HCT116 (cell line): ENCODE data around the gene ASS1. TPM values are rescaled to one million over a fixed set of nuclear protein-coding genes. Genes with fewer than 3 reads are reported as not detected.

Experiments
- ATAC-seq: fragments of 200-7000 bp; cut with Tn5 transposase; 2 replicates; pipeline ENCODE4 v1.9.1; 2020; ENCODE audit warnings: mild to moderate bottlenecking, moderate library complexity
- BruUV-seq: library from RNA; stranded (reverse); fragments of 400-500 nt; replicated peaks from 2 replicates; lab custom pipeline; 2021; lab: Mats Ljungman, UMichigan
- CTCF ChIA-PET: fragments of 300-600 bp; sonication (Branson Sonifier 250); formaldehyde crosslinking; loops from one replicate; lab custom pipeline; 2021; ENCODE audit warnings: antibody characterized with exemption; lab: Charles Lee
- POLR2A ChIA-PET: fragments of 300-600, 350-600 bp; sonication (Branson Sonifier 250); formaldehyde crosslinking; loops from one replicate; lab custom pipeline; 2021; ENCODE audit warnings: antibody characterized with exemption; lab: Charles Lee
- RAD21 ChIA-PET, 2 experiments: fragments of 300-600 bp; sonication (Branson Sonifier 250); formaldehyde crosslinking; loops; one replicate each; lab custom pipeline; 2023; ENCODE audit warnings: low total read pairs in 2 of 2; ENCODE audit not compliant: uncharacterized antibody in 2 of 2, unreplicated experiment in 2 of 2, low non-redundant PET in 1 of 2; lab: Charles Lee
- DNase-seq: peaks from one replicate; pipeline ENCODE4 v3.0.0-alpha.2; 2010; ENCODE audit warnings: low read depth, low spot score
- H2AFZ ChIP-seq: fragments of 200-600 bp; shearing (Covaris generic), sonication (generic); 2 replicates; pipeline ENCODE4 v1.6.1; 2017; ENCODE audit warnings: low read depth, mixed run types, mixed read lengths, antibody characterized with exemption, low read length; ENCODE audit not compliant: poor library complexity, severe bottlenecking
- H3K27ac ChIP-seq: 2 replicates; pipeline ENCODE4 v1.5.1; 2012; ENCODE audit warnings: low read depth, low read length
- H3K27me3 ChIP-seq: fragments of 200-600 bp; sonication (generic); 2 replicates; pipeline ENCODE4 v1.6.1; 2016; ENCODE audit warnings: mixed run types, low read length, mixed read lengths; ENCODE audit not compliant: insufficient read depth
- H3K36me3 ChIP-seq, 2 experiments: fragments of 200-500 bp in 1 of 2; fragments of 200-600 bp in 1 of 2; sonication (Bioruptor generic) in 1 of 2; sonication (generic) in 1 of 2; 2 replicates each; pipeline versions ENCODE4 v1.5.1 to v1.6.1; 2014 to 2016; ENCODE audit warnings: low read length in 2 of 2, inconsistent platforms in 1 of 2, mixed read lengths in 1 of 2, mixed run types in 1 of 2; ENCODE audit not compliant: insufficient read depth in 2 of 2, control insufficient read depth in 1 of 2
- H3K4me1 ChIP-seq, 2 experiments: fragments of 200-600 bp in 1 of 2; sonication (generic) in 1 of 2; 2 replicates each; pipeline versions ENCODE4 v1.5.1 to v1.6.1; 2012 to 2017; ENCODE audit warnings: low read length in 2 of 2, inconsistent platforms in 1 of 2, mild to moderate bottlenecking in 1 of 2, mixed read lengths in 1 of 2, mixed run types in 1 of 2, moderate library complexity in 1 of 2; ENCODE audit not compliant: insufficient read depth in 2 of 2, control insufficient read depth in 1 of 2
- H3K4me2 ChIP-seq: fragments of 200-600 bp; sonication (generic); 2 replicates; pipeline ENCODE4 v1.6.1; 2017; ENCODE audit warnings: mixed run types, low read length, mixed read lengths
- H3K4me3 ChIP-seq, 2 experiments: fragments of 200-600 bp in 1 of 2; sonication (generic) in 1 of 2; replicated peaks in 1 of 2; 2 replicates each; pipeline ENCODE4 v1.5.1; 2011 to 2016; ENCODE audit warnings: low read length in 2 of 2, control low read depth in 1 of 2, low read depth in 1 of 2, mild to moderate bottlenecking in 1 of 2, mixed read lengths in 1 of 2, mixed run types in 1 of 2
- H3K79me2 ChIP-seq: fragments of 200-600 bp; sonication (generic); 2 replicates; pipeline ENCODE4 v1.6.1; 2017; ENCODE audit warnings: mild to moderate bottlenecking, mixed run types, low read length, moderate library complexity, mixed read lengths; ENCODE audit not compliant: insufficient read depth
- H3K9ac ChIP-seq: fragments of 200-600 bp; sonication (generic); 2 replicates; pipeline ENCODE4 v1.6.1; 2016; ENCODE audit warnings: low read length, mixed read lengths
- H3K9me2 ChIP-seq: fragments of 200-600 bp; sonication (generic), shearing (Covaris generic); 2 replicates; pipeline ENCODE4 v1.6.1; 2017; ENCODE audit warnings: mixed run types, mild to moderate bottlenecking, moderate library complexity; ENCODE audit not compliant: insufficient read depth
- H3K9me3 ChIP-seq, 2 experiments: fragments of 200-500 bp in 1 of 2; fragments of 200-600 bp in 1 of 2; sonication (Bioruptor generic) in 1 of 2; sonication (generic) in 1 of 2; 2 replicates each; pipeline ENCODE4 v1.6.1; 2014 to 2017; ENCODE audit warnings: low read length in 2 of 2, mixed read lengths in 2 of 2, inconsistent platforms in 1 of 2, low read depth in 1 of 2, mild to moderate bottlenecking in 1 of 2, mixed run types in 1 of 2, moderate library complexity in 1 of 2; ENCODE audit not compliant: control insufficient read depth in 1 of 2, insufficient read depth in 1 of 2
- H4K20me1 ChIP-seq: fragments of 200-600 bp; sonication (generic), shearing (Covaris generic); 2 replicates; pipeline ENCODE4 v1.6.1; 2017; ENCODE audit warnings: mixed run types, mild to moderate bottlenecking, moderate library complexity; ENCODE audit not compliant: insufficient read depth
- CEBPB ChIP-seq: IDR thresholded peaks from 2 replicates; pipeline ENCODE4 v1.6.1; 2012; ENCODE audit warnings: low read depth
- ELF1 ChIP-seq: IDR thresholded peaks from 2 replicates; pipeline ENCODE4 v1.6.1; 2012; ENCODE audit warnings: low read depth, borderline replicate concordance
- EZH2 ChIP-seq: fragments of 200-600 bp; sonication (generic); IDR thresholded peaks from 2 replicates; pipeline ENCODE4 v1.6.1; 2017; ENCODE audit warnings: antibody characterized with exemption, mixed run types
- FOSL1 ChIP-seq: IDR thresholded peaks from 2 replicates; pipeline ENCODE4 v1.6.1; 2012; ENCODE audit warnings: low read depth
- JUND ChIP-seq: IDR thresholded peaks from 2 replicates; pipeline ENCODE4 v1.6.1; 2012
- POLR2AphosphoS5 ChIP-seq: IDR thresholded peaks from 2 replicates; pipeline ENCODE4 v1.6.1; 2011; ENCODE audit warnings: mild to moderate bottlenecking, low read depth, low read length, moderate library complexity
- RAD21 ChIP-seq: IDR thresholded peaks from 2 replicates; pipeline ENCODE4 v1.6.1; 2012; ENCODE audit warnings: low read depth, mild to moderate bottlenecking
- REST ChIP-seq: IDR thresholded peaks from 2 replicates; pipeline ENCODE4 v1.6.1; 2012; ENCODE audit warnings: low read depth
- SP1 ChIP-seq: IDR thresholded peaks from 2 replicates; pipeline ENCODE4 v1.6.1; 2012; ENCODE audit warnings: low read depth
- SRF ChIP-seq: IDR thresholded peaks from 2 replicates; pipeline ENCODE4 v1.6.1; 2012; ENCODE audit warnings: low read depth
- YY1 ChIP-seq: IDR thresholded peaks from 2 replicates; pipeline ENCODE4 v1.6.1; 2011; ENCODE audit warnings: low read length, low read depth, moderate library complexity, mild to moderate bottlenecking; ENCODE audit not compliant: insufficient replicate concordance; ENCODE audit errors: extremely low read depth
- ZFX ChIP-seq: fragments of 450-650 bp; IDR thresholded peaks from 2 replicates; pipeline ENCODE4 v1.6.1; 2017
- intact Hi-C: fragments of 100-400 bp; cut with micrococcal nuclease; formaldehyde crosslinking; loops from 2 replicates; pipeline ENCODE4 v1.10.0; 2022
- total RNA-seq: library from RNA; stranded (reverse); gene quantifications from one replicate; pipeline ENCODE4 v1.2.1, GENCODE V29; 2021; ENCODE audit not compliant: unreplicated experiment
- TF ChIP-seq, protein P1 (sequence below): IDR thresholded peaks from 2 replicates; pipeline ENCODE4 v1.6.1; 2011; ENCODE audit warnings: mild to moderate bottlenecking, low read length, moderate library complexity; ENCODE audit not compliant: insufficient replicate concordance; ENCODE audit errors: extremely low read depth

Gene ASS1
- total RNA-seq, 1 experiment from 2014 or later: 92.6 TPM

- no peak overlapping the region for H2AFZ ChIP-seq
- H3K79me2 ChIP-seq: no peaks in the 10 kb centered on the region
- no peaks in the 10 kb centered on the region for H3K9me2 ChIP-seq
- H3K4me3 ChIP-seq: no peak overlapping the region
- RAD21 ChIA-PET: no interaction called here
- ATAC-seq (no peak), DNase-seq (no peak)
- no peak overlapping the region for H3K4me2 ChIP-seq
- no peaks in the 10 kb centered on the region for H3K36me3 ChIP-seq
- POLR2A ChIA-PET: no interaction called here
- no TSS peak for BruUV-seq
- H3K27ac ChIP-seq: no peak overlapping the region
- no peak overlapping the region for H3K9ac ChIP-seq
- CTCF ChIA-PET: no interaction called here
- no peak for TF ChIP-seq FOSL1
- TF ChIP-seq, all 23 proteins: peak for 0
- no peaks in the 10 kb centered on the region for H4K20me1 ChIP-seq
- H3K4me1 ChIP-seq: no peaks in the 10 kb centered on the region
- intact Hi-C loops: no loop called here
- no peaks in the 10 kb centered on the region for H3K9me3 ChIP-seq
- H3K27me3 ChIP-seq: no peaks in the 10 kb centered on the region
Measured at GRCh38 chr9:130438382-130438981, 6.3 kb upstream of the ASS1 start.

- Histone ChIP-seq H3K27ac (no peak overlapping the region), H3K9me2 (no peaks in the 10 kb centered on the region), H3K4me3 (no peak overlapping the region), H4K20me1 (no peaks in the 10 kb centered on the region), H3K9ac (no peak overlapping the region), H3K79me2 (no peaks in the 10 kb centered on the region), H3K4me1 (peaks cover 3 to 16% of the 10 kb centered on the region in 2 experiments), H3K36me3 (no peaks in the 10 kb centered on the region), H3K9me3 (no peaks in the 10 kb centered on the region), H2AFZ (no peak overlapping the region), H3K27me3 (no peaks in the 10 kb centered on the region), H3K4me2 (no peak overlapping the region)
- intact Hi-C loops: no loop called here
- TF ChIP-seq RAD21 (no peak), JUND (no peak), CEBPB (no peak), YY1 (no peak), ZFX (no peak), EZH2 (no peak), SP1 (no peak), POLR2AphosphoS5 (no peak), SRF (no peak), REST (no peak), ELF1 (no peak)
- TF ChIP-seq, protein P1, sequence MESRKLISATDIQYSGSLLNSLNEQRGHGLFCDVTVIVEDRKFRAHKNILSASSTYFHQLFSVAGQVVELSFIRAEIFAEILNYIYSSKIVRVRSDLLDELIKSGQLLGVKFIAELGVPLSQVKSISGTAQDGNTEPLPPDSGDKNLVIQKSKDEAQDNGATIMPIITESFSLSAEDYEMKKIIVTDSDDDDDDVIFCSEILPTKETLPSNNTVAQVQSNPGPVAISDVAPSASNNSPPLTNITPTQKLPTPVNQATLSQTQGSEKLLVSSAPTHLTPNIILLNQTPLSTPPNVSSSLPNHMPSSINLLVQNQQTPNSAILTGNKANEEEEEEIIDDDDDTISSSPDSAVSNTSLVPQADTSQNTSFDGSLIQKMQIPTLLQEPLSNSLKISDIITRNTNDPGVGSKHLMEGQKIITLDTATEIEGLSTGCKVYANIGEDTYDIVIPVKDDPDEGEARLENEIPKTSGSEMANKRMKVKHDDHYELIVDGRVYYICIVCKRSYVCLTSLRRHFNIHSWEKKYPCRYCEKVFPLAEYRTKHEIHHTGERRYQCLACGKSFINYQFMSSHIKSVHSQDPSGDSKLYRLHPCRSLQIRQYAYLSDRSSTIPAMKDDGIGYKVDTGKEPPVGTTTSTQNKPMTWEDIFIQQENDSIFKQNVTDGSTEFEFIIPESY: no peak
- ChIA-PET CTCF (no interaction called here), RAD21 (no interaction called here), POLR2A (no interaction called here)
- ATAC-seq (no peak), DNase-seq (no peak)
- BruUV-seq: no TSS peak
Measured at GRCh38 chr9:130441031-130441430, 3.7 kb upstream of the ASS1 start.
